Stimulated activated CD4-positive, alpha-beta T cell treated with anti-CD3 and anti-CD28 coated beads, Interleukin-4, amount 100 ng/mL, for 1 hour (primary cell): ENCODE measurements around the gene RLN3.
"Not testable (repeated sequence)": the region's sequence is repeated elsewhere in the genome, so short reads cannot be mapped to it uniquely, and the experiment has no call there.

Experiments
- DNase-seq: peaks from one replicate; pipeline ENCODE4 v3.0.0-alpha.2; 2020

Gene RLN3

GRCh38 chr19:14023404-14024235 is 4.3 kb upstream of the RLN3 start:
- DNase-seq = no peak

- not testable (repeated sequence) for DNase-seq
These were observed 1.2 kb upstream of the RLN3 start for GRCh38 chr19:14026652-14027192.

GRCh38 chr19:14028901-14029300 is 953 bp downstream of the RLN3 start:
- DNase-seq = no peak

- DNase-seq = no peak
These were observed 3.2 kb downstream of the RLN3 start for GRCh38 chr19:14030997-14031718.

- peak; percentile 84 for DNase-seq
These were observed 4.0 kb downstream of the RLN3 start, which contains the start of gene IL27RA for GRCh38 chr19:14031719-14032480. Gene IL27RA, plus strand, starts transcription at chr19:14031762. Its CDS starts 111 bp downstream, at chr19:14031873.

GRCh38 chr19:14033946-14034345 is 6.0 kb downstream of the RLN3 start:
- no peak for DNase-seq

- not testable (repeated sequence) for DNase-seq
These were observed 7.2 kb downstream of the RLN3 start for GRCh38 chr19:14035159-14035558.

GRCh38 chr19:14035706-14036105 is 7.8 kb downstream of the RLN3 start:
- no peak for DNase-seq

- no peak for DNase-seq
These were observed 11.2 kb downstream of the RLN3 start for GRCh38 chr19:14039181-14039580.

- not testable (repeated sequence) for DNase-seq
These were observed 15.0 kb downstream of the RLN3 start for GRCh38 chr19:14042659-14043608.

GRCh38 chr19:14047866-14048265 is 19.9 kb downstream of the RLN3 start:
- not testable (repeated sequence) for DNase-seq

- DNase-seq = peak; percentile 81
These were observed 20.6 kb downstream of the RLN3 start for GRCh38 chr19:14048443-14049153.

- DNase-seq = no peak
These were observed 22.6 kb downstream of the RLN3 start for GRCh38 chr19:14050512-14050911.

GRCh38 chr19:14050961-14051360 is 23.0 kb downstream of the RLN3 start:
- DNase-seq = not testable (repeated sequence)

GRCh38 chr19:14051980-14052379 is 24.0 kb downstream of the RLN3 start:
- no peak for DNase-seq

GRCh38 chr19:14052470-14052869 is 24.5 kb downstream of the RLN3 start:
- no peak for DNase-seq

- DNase-seq = no peak
These were observed 25.1 kb downstream of the RLN3 start for GRCh38 chr19:14053032-14053431.

- no peak for DNase-seq
These were observed 25.6 kb downstream of the RLN3 start for GRCh38 chr19:14053500-14053899.

GRCh38 chr19:14054099-14054498 is 26.2 kb downstream of the RLN3 start:
- DNase-seq = no peak

GRCh38 chr19:14054721-14055120 is 26.8 kb downstream of the RLN3 start:
- DNase-seq = no peak

GRCh38 chr19:14055396-14055795 is 27.4 kb downstream of the RLN3 start:
- DNase-seq = no peak
